NCI-H187 (cell line): ENCODE results near the gene OR2AT4.
"Not testable (repeated sequence)": the region's sequence is repeated elsewhere in the genome, so short reads cannot be mapped to it uniquely, and the experiment has no call there.

ENCODE experiments used
- DNase-seq, 2 experiments: peaks; one replicate each; lab custom pipeline; 2025; lab: John Stamatoyannopoulos, UW

OR2AT4 gene

DNA sequence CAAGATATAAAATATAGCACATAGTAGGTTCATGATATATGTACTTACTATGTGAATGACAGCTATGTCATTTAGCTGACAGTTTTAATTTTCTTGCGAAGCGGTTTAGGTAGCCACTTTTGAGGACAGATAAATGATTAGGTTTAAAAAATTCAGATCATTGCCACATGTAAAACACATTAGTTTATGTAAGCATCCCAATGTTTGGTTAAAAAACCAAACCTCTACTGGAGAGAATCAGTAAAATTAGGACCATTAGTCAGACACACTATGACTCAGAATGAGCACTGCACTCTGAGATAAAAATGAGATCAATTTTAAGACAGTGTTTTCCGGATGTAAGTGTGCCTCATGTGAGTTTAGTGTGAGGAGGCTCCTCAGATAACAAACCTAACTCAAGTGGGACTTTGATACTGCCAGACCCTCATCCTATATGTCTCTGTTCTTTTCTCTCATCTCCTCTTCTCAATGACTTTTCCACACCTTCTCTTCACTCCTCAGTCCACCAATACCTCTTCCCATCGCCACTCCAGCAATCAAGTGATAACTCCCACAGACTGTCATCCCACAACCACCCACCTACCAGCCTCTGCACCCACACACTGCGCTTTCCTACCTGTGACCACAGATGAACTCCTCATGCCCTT lies 6.8 kb upstream of the OR2AT4 start:
- no peak for DNase-seq

DNA sequence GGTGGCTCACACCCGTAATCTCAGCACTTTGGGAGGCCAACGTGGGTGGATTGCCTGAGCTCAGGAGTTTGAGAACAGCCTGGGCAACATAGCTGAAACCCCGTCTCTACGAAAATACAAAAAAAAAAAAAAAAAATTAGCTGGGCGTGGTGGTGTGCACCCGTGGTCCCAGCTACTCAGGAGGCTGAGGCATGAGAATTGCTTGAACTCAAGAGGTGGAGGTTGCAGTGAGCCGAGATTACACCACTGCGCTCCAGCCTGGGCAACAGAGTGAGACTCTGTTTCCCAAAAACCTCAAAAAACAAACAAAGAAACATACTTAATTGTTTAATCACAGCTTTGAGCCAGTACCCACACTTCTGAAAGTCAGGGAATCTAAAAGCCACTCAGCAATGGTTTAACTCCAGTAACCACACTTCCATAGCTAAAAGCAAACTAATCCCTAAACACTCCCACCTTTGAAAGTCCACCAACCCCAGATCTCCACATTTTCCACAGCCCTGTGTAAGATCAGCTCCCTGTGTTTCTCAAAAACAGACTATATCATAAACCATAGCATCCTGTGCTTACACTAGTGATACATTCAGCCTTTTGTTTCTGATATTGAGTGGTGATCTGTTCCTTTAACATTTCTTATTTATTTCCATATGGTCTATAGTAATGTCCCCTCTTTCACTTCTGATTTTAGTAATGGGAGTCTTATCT lies 4.9 kb upstream of the OR2AT4 start:
- DNase-seq, result no peak

DNA sequence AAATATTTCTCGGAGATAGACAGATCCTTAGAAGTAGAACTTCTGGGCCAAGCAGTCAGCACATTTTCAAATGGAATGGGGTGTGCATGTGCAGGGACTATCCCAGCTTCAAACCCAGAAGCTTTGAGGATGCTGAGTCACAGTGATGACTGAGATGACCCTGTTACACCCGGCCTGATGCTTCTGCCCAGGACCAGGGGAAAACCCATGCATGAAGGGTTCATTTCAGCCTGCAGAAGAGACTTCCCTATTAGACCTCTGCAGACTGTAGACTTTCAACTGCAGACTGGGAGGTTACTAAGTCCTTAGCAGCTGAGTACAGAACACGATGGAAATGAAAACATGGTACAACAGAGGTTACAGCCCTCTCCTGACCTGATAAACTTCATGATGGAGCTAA lies 3.6 kb upstream of the OR2AT4 start:
- DNase-seq, result no peak

DNA sequence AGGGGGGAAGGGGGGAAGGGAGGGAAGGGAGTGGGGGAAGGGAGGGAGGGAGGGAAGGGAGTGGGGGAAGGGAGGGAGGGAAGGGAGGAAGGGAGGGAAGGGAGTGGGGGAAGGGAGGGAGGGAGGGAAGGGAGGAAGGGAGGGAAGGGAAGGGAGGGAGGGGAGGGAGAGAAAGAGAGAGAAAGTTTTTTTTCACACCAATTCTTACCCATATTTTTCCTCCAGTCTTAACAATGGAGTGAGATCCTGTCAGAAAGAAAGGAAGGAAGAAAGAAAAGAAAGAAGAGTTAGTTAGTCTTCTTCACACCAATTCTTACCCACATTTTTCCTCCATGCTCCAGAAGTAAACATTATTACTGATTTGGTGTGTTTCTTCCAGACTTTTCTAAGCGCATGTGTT lies 3.0 kb upstream of the OR2AT4 start:
- no peak for DNase-seq

DNA sequence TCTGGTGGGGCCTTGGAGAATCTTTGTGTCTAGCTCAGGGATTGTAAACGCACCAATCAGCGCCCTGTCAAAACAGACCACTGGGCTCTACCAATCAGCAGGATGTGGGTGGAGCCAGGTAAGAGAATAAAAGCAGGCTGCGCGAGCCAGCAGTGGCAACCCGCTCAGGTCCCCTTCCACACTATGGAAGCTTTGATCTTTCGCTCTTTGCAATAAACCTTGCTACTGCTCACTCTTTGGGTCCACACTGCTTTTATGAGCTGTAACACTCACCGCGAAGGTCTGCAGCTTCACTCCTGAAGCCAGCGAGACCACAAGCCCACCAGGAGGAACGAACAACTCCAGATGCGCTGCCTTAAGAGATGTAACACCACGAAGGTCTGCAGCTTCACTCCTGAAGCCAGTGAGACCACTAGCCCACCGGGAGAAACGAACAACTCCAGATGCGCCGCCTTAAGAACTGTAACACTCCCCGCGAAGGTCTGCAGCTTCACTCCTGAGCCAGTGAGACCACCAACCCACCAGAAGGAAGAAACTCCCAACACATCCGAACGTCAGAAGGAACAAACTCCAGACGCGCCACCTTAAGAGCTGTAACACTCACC lies 2.3 kb upstream of the OR2AT4 start:
- not testable (repeated sequence) for DNase-seq

DNA sequence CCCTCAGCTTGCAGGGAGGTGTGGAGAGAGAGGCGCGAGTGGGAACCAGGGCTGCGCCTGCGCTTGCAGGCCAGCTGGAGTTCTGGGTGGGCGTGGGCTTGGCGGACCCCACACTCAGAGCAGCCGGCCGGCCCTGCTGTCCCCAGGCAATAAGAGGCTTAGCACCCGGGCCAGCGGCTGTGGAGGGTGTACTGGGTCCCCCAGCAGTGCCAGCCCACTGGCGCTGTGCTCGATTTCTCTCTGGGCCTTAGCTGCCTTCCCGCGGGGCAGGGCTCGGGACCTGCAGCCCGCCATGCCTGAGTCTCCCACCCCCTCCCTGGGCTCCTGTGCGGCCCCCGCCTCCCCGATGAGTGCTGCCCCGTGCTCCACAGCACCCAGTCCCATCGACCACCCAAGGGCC lies 1.5 kb upstream of the OR2AT4 start:
- DNase-seq, result not testable (repeated sequence)

DNA sequence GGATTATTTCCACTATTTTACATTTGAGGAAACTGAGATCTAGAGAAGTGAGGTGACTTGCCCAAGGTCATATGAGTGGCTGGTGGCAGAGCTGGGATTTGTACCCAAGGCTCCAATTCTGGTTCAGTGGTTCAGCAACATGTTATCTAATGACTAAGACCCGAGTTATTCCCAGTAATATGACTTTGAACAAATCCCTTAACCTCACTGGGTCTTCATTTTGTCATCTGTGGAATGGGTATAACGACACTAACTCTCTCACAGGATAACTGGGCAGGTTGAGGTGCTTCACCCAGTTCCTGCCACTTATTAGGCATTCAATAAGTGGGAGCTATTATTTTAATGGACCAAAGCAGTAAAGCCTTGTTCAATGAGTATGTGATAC lies 489 bp upstream of the OR2AT4 start:
- DNase-seq, result no peak

DNA sequence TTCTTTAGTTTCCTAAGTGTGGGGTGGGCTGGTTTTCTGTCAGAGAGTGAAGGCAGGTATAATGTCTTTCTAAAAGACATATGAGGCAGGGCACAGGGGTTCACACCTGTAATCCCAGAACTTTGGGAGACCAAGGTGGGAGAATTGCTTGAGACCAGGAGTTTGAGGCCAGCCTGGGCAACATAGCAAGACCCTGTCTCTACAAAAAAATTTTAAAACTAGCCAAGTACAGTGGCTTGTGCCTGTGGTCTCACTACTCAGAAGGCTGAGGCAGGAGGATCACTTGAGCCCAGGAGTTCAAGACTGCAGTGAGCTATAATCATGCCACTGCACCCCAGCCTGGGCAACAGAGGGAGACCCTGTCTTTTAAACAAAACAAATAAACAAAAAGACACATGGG lies 2.3 kb downstream of the OR2AT4 start:
- DNase-seq, result not testable (repeated sequence)

DNA sequence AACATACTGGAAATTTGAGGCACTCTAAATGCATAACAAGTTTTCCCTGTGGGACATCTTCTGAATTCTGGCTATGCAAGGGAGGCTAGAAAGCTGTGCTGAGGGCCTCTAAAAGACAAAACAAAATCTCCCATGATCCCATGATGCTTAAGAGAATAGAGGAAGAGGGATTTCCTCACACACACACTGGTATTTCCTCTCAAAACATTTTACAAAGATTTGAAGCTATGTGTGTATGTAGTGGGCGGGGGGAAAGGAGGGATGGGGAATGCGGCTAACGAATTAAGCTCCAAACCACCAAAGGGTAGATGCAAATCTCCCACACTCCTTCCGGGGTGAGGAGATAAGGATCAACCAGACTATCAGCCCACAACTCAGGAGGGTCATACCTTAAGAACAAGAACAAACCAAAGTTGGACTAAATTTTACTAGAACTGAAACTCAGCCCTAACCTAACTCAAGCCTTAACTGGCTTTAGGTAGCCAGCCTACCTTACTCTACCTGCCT lies 6.0 kb downstream of the OR2AT4 start:
- DNase-seq, result no peak

DNA sequence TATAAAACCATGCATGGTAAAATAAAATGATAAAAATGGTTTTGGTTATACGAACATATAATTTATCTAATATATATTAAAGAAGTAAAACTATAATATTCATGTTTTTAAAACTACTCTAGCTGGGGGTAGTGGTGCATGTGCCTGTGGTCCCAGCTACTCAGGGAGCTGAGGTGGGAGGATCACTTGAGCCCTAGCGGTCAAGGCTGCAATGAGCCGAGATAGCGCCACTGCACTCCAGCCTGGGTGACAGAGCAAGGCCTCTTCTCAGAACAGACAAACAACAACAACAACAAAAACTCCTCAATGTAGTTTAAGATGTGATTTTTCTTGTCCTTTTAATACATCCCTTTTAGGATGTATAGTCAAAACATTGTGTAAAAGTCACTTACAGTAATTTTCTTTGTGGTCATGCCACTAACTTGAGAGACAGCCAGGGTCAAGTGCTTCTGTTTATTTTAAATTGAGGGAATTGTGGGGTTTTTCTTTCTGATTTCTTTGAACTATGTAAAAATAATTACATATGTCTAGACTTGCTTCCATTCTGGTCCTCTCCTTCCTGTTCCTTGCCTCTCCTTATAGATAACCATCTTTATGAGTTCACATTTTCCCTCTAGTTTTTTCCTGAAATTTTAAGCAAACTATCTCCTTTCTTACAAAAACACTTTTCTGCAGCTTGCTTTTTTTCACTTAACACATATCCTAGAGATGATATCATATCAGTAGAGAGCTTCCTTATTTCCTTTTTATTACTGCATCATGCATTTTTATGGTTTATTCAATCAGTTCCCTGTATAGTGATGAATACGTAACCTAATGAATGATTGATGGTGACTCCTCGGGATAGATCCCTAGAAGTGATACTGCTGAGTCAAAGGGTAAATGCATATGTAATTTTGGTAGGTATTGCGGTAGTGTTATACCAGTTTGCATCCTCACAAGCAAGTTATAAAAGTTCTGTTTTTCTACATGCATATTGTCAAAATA lies 9.1 kb downstream of the OR2AT4 start:
- no peak for DNase-seq

DNA sequence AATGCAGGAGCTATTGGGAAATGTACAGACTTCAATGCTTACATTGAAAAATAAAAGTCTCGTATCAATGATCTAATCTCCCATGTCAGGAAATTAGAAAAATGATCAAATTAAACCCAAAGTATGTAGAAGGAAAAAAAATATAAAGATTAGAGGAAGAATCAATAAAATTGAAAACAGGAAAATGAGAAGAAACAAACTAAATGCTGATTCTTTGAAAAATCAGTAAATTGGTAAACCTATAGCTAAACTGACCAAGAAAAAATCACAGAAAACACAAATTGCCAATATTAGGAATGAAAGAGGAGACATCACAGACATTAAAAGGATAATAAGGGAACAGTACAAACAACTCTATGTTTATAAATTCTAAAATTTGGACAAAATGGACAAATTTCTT lies 11.8 kb downstream of the OR2AT4 start:
- no peak for DNase-seq

DNA sequence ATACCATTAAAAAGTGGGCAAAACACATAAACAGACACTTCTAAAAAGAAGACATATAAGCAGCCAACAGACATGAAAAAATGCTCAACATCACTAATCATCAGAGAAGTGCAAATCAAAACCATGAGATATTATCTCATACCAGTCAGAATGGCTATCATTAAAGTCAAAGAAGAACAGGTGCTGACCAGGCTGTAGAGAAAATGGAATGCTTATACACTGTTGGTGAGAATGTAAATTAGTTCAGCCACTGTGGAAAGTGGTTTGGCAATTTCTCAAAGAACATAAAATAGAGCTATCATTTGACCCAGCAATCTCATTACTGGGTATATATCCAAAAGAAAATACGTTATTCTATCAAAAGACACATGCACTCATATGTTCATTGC lies 13.5 kb downstream of the OR2AT4 start:
- no peak for DNase-seq

DNA sequence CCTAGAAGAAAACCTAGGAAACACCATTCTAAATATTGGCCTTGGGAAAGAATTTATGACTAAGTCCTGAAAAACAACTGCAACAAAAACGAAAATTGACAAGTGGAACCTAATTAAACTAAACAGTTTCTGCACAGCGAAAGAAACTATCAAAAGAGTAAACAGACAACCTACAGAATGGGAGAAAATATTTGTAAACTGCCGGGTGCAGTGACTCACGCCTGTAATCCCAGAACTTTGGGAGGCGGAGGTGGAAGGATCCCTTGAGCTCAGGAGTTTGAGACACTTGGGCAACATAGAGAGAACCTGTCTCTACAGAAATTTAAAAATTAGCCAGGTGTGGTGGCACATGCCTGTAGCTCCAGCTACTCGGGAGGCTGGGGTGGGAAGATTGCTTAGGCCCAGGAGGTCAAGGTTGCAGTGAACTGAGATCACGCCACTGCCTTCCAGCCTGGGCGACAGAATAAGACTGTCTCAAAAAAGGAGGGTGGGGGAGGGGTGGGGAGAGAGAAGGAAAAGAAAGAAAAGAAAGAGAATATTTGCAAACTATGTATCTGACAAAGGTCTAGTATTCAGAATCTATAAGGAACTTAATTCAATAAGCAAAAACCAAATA lies 14.0 kb downstream of the OR2AT4 start:
- no peak for DNase-seq

DNA sequence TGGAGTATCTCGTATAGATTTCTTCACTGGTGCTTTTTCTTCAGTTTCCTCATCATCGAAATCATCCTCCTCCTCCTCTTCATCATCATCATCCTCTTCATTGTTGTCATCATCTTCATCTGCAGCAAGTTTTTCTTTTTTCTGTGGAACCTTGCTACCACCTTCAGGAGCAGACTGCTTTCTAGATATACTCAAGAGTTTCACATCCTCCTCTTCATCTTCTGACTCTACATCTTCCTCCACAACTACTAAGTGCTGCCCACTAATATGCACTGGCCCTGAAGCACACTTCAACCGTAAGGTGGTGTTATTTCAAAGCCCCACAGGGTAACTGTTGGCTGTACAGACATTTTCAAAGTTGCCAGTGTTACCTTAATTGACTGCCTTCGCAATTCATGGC lies 17.1 kb downstream of the OR2AT4 start:
- no peak for DNase-seq

DNA sequence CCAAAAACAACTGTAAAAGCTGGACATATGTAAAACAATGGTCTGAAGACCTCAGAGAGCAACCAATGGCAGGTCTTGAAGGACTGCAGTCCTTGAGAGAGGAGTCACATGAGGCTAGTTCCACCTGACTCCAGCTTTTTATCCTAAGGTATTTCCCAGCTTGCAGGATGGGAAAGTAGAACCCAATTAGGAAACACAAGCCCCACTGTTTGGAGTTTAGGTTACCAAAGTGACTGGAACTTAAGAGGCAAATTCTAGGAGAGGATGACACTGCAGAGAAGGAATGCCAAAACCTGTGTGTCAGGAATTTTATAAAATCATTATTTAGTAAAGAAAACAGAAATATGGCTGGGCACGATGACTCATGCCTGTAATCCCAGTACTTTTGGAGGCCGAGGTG lies 18.4 kb downstream of the OR2AT4 start:
- no peak for DNase-seq

DNA sequence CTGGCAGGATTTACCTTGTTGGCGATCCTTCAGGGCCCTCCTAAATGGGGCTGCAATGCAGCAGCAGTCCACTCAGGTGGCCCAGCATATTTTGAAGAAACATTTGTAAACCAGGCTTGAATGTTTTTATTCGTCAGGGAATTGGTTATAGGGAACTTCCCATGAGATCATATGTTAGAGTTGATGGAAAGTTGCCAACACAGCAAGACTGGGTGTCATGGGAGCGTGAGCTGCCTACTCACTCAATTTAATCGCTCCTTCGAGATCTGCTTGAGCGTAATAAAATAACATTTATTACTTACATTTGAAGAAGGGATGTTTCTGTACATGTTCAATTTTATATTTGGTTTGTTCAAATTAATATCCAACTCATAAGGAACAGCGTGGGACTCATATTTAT lies 19.4 kb downstream of the OR2AT4 start:
- DNase-seq, result no peak

DNA sequence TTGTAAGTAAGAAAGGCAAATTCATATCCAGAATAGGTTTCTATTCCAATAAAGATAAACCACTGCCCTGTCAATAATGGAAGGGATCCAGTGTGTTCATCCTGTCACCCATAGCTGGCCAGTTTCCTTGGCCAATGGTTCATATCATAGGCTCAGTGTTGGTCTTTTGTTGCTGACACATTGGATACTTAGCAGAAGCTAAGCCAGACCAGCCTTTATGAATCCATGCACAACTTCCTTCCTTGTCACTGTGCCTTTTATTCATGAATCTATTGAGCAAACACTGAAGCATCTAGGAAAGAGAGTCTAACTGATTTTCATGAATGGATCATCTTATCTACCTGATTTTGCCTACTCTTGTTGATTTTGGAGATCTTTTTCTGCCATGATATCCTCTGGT lies 20.0 kb downstream of the OR2AT4 start:
- DNase-seq, result no peak

DNA sequence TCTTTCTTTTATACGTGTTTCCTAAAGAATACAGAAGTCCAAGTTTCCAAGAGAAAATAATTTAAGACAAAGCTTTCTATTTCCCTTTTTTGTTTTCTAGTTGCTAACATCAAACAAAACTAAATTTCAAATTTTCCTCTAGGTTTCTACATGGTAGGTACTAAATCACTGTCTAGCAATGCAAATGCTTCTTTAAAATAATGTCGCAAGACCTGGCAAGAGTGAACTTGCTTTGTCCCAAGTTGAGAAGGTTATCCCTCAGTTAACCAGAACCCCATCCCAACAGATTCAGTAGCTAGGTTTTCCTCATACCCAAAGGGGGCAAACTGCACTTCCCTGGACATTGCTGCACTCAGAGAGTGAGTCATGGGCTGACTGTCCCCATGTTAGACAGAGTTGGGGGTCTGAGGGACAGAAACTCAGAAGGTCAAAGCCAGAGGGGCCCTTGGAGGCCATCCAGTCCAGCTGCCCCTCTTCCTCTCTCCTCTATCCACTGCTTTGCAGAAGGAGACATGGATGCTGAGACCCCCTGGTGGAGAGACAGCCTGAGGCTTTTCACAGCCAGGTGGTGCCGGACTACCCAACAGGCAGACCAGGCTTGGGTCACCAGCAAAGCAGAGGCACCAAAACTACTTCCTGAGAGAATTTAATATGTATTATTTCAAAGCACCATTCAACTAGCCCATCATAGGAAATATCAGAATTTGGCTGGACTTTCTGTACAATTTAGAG lies 23.1 kb downstream of the OR2AT4 start:
- no peak for DNase-seq

DNA sequence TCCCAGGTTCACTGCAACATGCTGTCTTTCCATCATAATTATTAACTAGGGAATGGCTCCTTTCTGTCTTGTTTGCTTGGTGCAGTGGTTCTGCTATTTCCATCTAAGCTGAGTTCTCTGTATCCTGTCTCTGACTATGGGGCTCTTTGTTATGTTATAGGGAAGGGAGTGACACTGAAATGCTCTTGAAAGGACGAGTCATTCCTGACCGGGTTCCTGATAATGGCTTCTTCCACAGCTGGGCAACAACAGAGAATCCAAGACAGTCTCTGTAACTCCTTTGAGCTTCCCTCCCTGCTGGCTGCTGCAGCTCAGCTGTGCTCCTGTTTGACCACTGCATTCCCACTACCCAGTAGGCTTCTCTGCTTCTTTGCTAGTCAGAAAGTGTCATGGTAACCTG lies 24.1 kb downstream of the OR2AT4 start:
- DNase-seq, result no peak

DNA sequence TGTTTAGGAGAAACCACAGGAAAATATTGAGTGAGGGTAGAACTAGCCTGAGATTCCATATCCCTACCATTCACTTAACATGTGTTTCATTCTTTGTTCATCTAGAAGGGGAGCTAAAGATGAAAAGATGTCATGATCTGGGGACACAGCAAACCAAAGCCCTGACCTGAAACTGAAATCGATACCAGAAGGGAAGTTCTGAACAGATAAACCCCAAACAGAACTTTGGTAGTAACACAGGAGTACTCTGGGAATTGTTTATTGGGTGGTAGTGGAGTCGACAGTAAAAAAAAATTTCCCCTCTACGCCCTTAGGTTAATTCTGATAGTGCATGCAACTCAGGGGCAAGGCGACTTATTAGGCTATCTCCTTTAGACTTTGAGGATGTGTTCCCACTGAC lies 27.2 kb downstream of the OR2AT4 start:
- DNase-seq, result no peak

DNA sequence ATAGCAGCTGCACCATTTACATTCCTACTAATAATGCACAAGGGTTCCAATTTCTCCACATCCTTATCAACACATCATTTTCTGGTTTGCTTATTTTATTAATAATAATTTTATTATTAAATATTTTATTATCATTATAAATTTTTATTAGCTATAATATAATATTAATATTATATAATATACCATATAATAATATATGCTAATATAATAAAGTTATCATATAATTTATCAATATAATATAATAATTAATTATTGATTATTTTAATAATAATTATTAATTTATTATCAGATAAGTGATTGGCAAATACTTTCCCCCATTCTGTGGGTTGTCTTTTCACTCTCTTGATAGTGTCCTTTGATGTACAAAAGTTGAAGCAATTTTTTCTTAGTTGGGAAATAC lies 27.7 kb downstream of the OR2AT4 start:
- DNase-seq, result no peak
